ENCODE results near the gene IDH3A.

DNA sequence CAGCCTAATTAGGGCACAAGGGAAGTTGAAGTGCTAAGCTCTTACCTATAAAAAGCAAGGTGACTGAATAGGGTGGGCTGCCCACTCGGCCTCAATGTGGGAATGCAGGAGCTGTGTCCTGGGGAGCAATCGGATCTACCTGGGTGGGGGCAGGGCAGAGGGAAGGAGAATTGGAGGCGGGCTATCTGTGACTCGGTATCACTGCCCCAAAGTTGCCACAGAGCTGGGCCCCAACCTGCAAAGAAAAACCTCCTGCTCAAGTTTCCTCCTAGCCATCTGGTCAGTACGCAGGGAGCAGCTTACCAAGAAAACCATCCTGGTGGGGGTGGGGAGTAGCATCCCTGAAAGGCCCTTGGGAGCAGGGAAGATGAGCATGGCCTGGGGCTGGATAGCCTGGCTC, 28.6 kb upstream of the IDH3A start:
- TF ChIP-seq, protein P1, sequence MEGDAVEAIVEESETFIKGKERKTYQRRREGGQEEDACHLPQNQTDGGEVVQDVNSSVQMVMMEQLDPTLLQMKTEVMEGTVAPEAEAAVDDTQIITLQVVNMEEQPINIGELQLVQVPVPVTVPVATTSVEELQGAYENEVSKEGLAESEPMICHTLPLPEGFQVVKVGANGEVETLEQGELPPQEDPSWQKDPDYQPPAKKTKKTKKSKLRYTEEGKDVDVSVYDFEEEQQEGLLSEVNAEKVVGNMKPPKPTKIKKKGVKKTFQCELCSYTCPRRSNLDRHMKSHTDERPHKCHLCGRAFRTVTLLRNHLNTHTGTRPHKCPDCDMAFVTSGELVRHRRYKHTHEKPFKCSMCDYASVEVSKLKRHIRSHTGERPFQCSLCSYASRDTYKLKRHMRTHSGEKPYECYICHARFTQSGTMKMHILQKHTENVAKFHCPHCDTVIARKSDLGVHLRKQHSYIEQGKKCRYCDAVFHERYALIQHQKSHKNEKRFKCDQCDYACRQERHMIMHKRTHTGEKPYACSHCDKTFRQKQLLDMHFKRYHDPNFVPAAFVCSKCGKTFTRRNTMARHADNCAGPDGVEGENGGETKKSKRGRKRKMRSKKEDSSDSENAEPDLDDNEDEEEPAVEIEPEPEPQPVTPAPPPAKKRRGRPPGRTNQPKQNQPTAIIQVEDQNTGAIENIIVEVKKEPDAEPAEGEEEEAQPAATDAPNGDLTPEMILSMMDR (IDR thresholded peaks at IDR 0.05), result no peak
- no peak for TF ChIP-seq POLR2A (IDR thresholded peaks at IDR 0.05)

Measured in right lobe of liver (tissue), 4 donors.